Psoas muscle (tissue), 8 donors: Measurements from ENCODE around the gene MEPCE. TPM values are rescaled to one million over a fixed set of nuclear protein-coding genes. Genes with fewer than 3 reads are reported as not detected.

Experiments used
- ATAC-seq, 4 donors: fragments of 200-7000 bp; cut with Tn5 transposase; one replicate each; pipeline ENCODE4 v1.9.1; 2020; ENCODE audit warnings: moderate library complexity in 3 of 4, mild to moderate bottlenecking in 2 of 4
- DNase-seq, 2 donors: peaks; one replicate each; pipeline ENCODE4 v3.0.0-alpha.2; 2020
- H3K27ac ChIP-seq: fragments of 200-600 bp; one replicate; pipeline ENCODE4 v1.8.0; 2022
- H3K27me3 ChIP-seq, 3 donors: fragments of 200-600 bp in 1 of 3; one replicate each; pipeline versions ENCODE4 v1.6.1 to v1.8.0; 2013 to 2022; ENCODE audit warnings: low read length in 2 of 3, mild to moderate bottlenecking in 2 of 3, moderate library complexity in 1 of 3; ENCODE audit not compliant: insufficient read depth in 3 of 3
- H3K36me3 ChIP-seq, 2 donors: fragments of 200-600 bp in 1 of 2; one replicate each; pipeline versions ENCODE4 v1.6.1 to v1.8.0; 2013 to 2022; ENCODE audit warnings: low read depth in 1 of 2, mild to moderate bottlenecking in 1 of 2, moderate library complexity in 1 of 2; ENCODE audit not compliant: insufficient read depth in 1 of 2
- H3K4me1 ChIP-seq: fragments of 200-600 bp; one replicate; pipeline ENCODE4 v1.8.0; 2022
- H3K4me3 ChIP-seq: fragments of 200-600 bp; one replicate; pipeline ENCODE4 v1.8.0; 2022; ENCODE audit warnings: mild to moderate bottlenecking
- H3K9me3 ChIP-seq: fragments of 200-600 bp; one replicate; pipeline ENCODE4 v1.8.0; 2022
- WGBS, 3 donors: extraction: QIAGEN DNeasy Blood & Tissue Kit; methylation state at CpG; one replicate each; pipeline versions ENCODE4 v1.1.6 to v1.1.7; 2013; 5-methylcytosine and 5-hydroxymethylcytosine counted together
- intact Hi-C, 2 donors: fragments of 100-400 bp; cut with DNase I; formaldehyde crosslinking; loops; one replicate each; pipeline versions ENCODE4 v1.11.0 to v1.14.2; 2022
- polyA plus RNA-seq, 3 donors: library from polyadenylated mRNA; stranded (reverse); fragments of 200-250 nt; gene quantifications; one replicate each; pipeline ENCODE4 v1.2.3, GENCODE V29; 2013
- total RNA-seq, 4 donors: library from RNA; stranded (reverse); fragmentation: NEBNext Ultra II Directional in 2 of 4; extraction: Animal tissue kit (Norgen Biotek cat#: 25700) in 2 of 4; gene quantifications; one replicate each; pipeline versions ENCODE4 v1.2.1 to v1.2.4, GENCODE V29; 2021 to 2023
- TF ChIP-seq, protein P1 (sequence below): fragments of 200-600 bp; IDR thresholded peaks from one replicate; pipeline ENCODE4 v1.8.0; 2022; ENCODE audit warnings: antibody characterized with exemption
- donor health status: healthy with polysubstance abuse.
- donor health status: DM: no; HTN: no; CAD: no; lungs with moderate emphysema.
- donor health status: Bipolar disorder and iron deficiency.
- donor health status: healthy.
- donor health status: DM: yes; HTN: yes; CAD: no.
- donor health status: DM: no; HTN: no; CAD: no.
- donor health status: DM: no; HTN: no; CAD: no.
- donor health status: DM: yes; HTN: yes; CAD: no.

Gene MEPCE
- total and polyA plus RNA-seq, 7 donors = 27.2 to 41.5 (median 35.6) TPM

DNA sequence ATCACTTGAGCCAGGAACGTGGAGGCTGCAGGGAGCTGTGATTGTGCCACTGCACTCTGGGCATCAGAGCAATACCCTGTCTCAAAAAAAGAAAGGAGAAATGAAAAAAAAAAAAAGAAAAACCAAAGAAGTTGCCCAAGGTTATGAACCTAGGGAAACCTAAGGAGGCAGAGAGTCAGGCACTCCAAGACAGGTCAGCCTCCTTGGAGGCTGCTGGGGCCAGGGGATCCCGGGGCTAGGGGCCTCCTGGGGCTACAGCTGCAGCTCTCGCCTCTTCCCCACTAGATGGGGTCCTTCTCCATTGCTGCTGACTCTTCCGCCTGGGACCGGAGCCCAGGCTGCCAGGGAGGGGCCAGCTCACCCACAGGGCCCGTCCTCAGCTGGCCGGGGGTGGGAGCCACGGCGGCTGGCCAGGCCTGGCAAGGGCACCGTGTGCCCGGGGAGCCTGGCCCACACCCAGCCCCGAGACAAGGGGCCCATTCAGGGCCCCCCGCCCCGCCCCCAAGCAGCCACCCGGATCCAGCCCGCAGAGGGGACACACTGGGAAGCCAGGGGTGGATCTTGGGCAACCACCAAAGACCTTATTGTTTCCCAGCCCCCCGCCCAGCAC lies 36.2 kb downstream of the MEPCE start:
- intact Hi-C loops = loop anchor here (2.0 to 5.0 kb wide), 3 partner anchors 96 to 259 kb away; partner anchors contain the start of gene GIGYF1 (in 1 of the 2)
- Histone ChIP-seq H3K4me3 (peak overlapping the region; percentile 31), H3K36me3 (peaks cover 0 to 5% of the 10 kb centered on the region in 2 donors), H3K27me3 (no peaks in the 10 kb centered on the region), H3K4me1 (peaks cover 11% of the 10 kb centered on the region), H3K27ac (no peak overlapping the region), H3K9me3 (no peaks in the 10 kb centered on the region)
- ATAC-seq (peak; percentile 85 to 90 (median 88)), DNase-seq (peak; percentile 76 to 87)
- TF ChIP-seq, protein P1, sequence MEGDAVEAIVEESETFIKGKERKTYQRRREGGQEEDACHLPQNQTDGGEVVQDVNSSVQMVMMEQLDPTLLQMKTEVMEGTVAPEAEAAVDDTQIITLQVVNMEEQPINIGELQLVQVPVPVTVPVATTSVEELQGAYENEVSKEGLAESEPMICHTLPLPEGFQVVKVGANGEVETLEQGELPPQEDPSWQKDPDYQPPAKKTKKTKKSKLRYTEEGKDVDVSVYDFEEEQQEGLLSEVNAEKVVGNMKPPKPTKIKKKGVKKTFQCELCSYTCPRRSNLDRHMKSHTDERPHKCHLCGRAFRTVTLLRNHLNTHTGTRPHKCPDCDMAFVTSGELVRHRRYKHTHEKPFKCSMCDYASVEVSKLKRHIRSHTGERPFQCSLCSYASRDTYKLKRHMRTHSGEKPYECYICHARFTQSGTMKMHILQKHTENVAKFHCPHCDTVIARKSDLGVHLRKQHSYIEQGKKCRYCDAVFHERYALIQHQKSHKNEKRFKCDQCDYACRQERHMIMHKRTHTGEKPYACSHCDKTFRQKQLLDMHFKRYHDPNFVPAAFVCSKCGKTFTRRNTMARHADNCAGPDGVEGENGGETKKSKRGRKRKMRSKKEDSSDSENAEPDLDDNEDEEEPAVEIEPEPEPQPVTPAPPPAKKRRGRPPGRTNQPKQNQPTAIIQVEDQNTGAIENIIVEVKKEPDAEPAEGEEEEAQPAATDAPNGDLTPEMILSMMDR = peak; percentile 59
- 4 to 9% (median 7%) methylated on average over 8 to 17 of the region's 17 CpGs for WGBS, 3 donors

DNA sequence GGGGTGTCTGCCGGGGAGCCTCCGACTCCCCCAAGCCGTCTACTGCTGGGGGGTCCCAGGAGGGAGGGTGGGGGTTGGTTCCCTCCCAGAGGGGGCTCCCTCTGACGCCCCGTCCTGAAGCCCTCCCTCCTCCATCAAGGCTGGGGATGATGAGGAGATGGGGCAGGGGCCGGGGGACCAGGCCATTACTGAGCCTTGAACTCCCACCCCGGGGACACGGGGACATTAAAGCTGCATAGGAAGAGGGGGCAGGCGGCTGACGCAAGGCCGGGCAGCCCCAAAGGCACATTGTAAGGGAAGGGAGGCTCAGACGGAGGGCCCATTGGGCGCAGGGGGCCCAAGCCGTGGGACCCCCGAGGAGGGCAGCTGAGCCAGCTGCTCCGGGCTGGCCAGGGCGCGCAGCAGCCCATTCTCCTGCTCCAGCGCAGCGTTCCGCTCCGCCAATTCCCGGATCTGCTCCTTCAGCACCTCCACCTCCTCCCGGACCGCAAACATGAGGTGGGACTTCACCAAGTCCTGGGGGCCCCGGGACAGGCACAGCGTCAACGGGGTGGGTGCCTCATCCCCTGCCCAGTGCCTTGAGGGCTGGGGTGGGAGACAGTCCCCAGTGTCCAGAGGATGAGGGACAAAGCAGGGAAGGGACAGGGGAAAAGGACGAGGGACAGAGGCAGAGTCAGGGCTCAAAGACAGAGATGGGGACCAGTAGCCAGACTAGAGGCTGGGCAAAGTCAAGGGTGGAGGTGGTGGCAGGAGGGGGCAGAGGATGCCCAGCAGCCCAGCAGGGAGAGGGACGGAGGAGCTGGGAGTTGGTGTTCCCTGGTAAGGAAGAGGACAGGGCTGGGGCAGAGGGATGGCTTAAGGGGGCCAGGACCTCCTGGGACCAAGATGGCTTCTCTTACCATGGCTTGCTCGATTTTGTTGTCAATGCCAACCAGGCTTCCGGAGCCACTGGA lies 37.3 kb downstream of the MEPCE start:
- intact Hi-C loops = loop anchor here (2.0 to 5.0 kb wide), 3 partner anchors 95 to 258 kb away; partner anchors contain the start of gene GIGYF1 (in 1 of the 2)
- Histone ChIP-seq H3K36me3 (peaks cover 0 to 10% of the 10 kb centered on the region in 2 donors), H3K27me3 (no peaks in the 10 kb centered on the region), H3K27ac (no peak overlapping the region), H3K9me3 (no peaks in the 10 kb centered on the region), H3K4me3 (no peak overlapping the region), H3K4me1 (peaks cover 11% of the 10 kb centered on the region)
- TF ChIP-seq, protein P1 = no peak
- WGBS, 3 donors = 66 to 72% (median 67%) methylated on average over 31 to 32 of the region's 32 CpGs
- DNase-seq = no peak
- no peak for ATAC-seq

DNA sequence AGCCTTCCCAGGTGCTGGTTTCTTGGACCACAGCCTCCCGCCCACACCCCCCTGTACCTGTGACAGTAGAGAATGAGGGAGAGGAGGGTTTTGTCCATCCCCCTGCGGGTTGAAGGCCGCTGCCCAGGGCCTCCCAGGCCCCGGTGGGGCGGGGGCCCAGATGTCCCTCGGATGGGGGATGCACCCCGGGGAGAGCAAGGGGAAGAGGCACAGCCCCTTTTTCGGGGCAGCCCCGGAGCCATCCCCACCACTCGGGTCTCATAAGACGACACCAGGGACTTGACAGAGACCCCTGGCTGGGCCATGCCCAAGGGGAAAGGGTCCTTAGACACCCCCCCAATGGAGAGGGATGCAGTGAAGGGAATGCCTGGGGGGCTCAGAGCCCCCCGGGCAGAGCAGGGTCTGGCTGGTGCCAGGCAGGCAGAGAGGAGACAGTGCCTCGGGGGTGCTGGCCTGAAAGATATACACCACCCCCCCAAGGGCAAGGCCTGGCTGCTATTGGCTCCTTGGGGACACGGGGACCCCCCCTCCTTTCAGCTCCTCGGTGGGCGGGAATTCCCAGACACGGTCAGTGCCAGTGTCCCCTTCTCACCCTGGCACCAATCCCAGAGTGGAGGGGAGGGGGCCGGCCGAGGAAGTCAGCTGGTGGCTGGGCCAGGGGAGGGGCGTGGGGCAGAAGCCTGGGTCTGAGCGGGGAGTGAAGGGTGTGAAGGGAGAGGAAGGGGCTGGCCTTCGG lies 38.2 kb downstream of the MEPCE start:
- DNase-seq (no peak), ATAC-seq (no peak)
- Histone ChIP-seq H3K27me3 (no peaks in the 10 kb centered on the region), H3K27ac (no peak overlapping the region), H3K9me3 (no peaks in the 10 kb centered on the region), H3K4me1 (peaks cover 11% of the 10 kb centered on the region), H3K36me3 (peaks cover 0 to 13% of the 10 kb centered on the region in 2 donors), H3K4me3 (no peak overlapping the region)
- intact Hi-C loops = loop anchor here (2.0 to 5.0 kb wide), 4 partner anchors 15 to 257 kb away; partner anchors contain the start of genes GIGYF1 (in 1 of the 2) and NYAP1 (in 1 of the 2)
- WGBS, 3 donors = 57 to 60% (median 57%) methylated on average over 20 to 22 of the region's 22 CpGs
- TF ChIP-seq, protein P1 = no peak

DNA sequence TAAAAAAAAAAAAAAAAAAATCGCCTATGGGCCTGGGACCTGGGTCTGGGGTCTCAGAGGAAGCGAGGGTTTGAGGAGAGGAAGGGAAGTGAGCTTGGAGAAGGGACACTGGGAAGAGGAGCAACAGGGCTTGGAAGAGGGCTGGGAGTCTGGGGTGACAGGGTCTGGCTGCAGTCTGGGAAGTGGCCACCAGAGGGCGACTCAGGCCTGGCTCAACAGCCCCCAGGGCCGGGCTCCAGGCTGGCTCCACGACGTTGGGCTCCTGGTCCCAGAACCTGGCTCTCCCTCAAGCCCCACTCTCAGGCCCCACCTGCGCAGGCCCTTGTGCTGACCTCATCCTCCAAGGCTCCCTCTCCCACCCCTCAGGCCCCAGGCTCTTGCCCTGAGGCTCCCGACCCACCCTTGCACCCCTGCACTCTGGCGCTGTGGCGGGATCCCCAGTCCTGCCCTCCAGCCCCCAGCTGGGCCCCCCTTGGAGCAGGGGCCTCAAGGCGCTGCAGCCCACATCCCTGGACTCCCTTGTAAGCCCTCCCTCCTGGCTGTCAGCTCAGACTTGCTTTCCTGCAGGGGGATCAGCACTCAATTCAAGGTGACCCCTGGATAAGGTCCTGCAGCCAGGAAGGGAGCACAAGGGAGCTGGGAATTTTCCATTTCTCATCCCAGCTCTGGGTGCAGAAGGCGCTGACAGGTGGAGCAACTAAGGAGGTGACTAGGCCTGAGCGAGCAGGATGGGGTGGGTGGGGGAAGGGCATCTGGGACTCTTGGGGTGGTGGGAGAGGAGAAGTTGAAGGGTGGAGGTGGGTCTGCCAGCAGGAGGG lies 39.8 kb downstream of the MEPCE start:
- no peaks in the 10 kb centered on the region for H3K9me3 ChIP-seq
- WGBS, 3 donors = 31 to 45% (median 34%) methylated on average over 11 to 13 of the region's 13 CpGs
- peaks cover 0 to 29% of the 10 kb centered on the region in 2 donors for H3K36me3 ChIP-seq
- TF ChIP-seq, protein P1 = peak; percentile 92
- DNase-seq = peak; percentile 88 to 94
- intact Hi-C loops = loop anchor here (1.0 to 10.0 kb wide), 5 partner anchors 13 to 255 kb away; partner anchors contain the start of genes EPO (in 1 of the 2), GIGYF1 (in 1 of the 2) and NYAP1 (in 1 of the 2)
- no peak overlapping the region for H3K27ac ChIP-seq
- no peaks in the 10 kb centered on the region for H3K27me3 ChIP-seq
- no peak overlapping the region for H3K4me3 ChIP-seq
- H3K4me1 ChIP-seq = peaks cover 11% of the 10 kb centered on the region
- peak; percentile 84 to 87 (median 86) for ATAC-seq
